ENCODE measurements around the gene ARGLU1. TPM values are rescaled to one million over a fixed set of nuclear protein-coding genes. Genes with fewer than 3 reads are reported as not detected.

Gene ARGLU1
- total RNA-seq, 1 experiment from 2014 or later: 115 TPM

- TF ChIP-seq MAX (CRISPR knock-in tag; IDR thresholded peaks at IDR 0.05) (0 out of 2 replicates have a peak, but pooled peaks have one; percentile 16), ZSCAN18 (CRISPR knock-in tag; IDR thresholded peaks at IDR 0.05) (no peak), E2F5 (CRISPR knock-in tag; IDR thresholded peaks at IDR 0.05) (0 out of 2 replicates have a peak, but pooled peaks have one; percentile 38), TEAD1 (CRISPR knock-in tag; IDR thresholded peaks at IDR 0.05) (no peak), TCF7 (CRISPR knock-in tag; IDR thresholded peaks at IDR 0.05; ENCODE audit: low read depth) (no peak), ATF6 (CRISPR knock-in tag; IDR thresholded peaks at IDR 0.05) (no peak), JUN (CRISPR knock-in tag; IDR thresholded peaks at IDR 0.05) (no peak), ZNF416 (CRISPR knock-in tag; IDR thresholded peaks at IDR 0.05) (no peak), USF2 (CRISPR knock-in tag; IDR thresholded peaks at IDR 0.05) (no peak), CREB1 (CRISPR knock-in tag; IDR thresholded peaks at IDR 0.05) (no peak), AR (CRISPR knock-in tag; IDR thresholded peaks at IDR 0.05) (no peak)
Measured at GRCh38 chr13:106533943-106534638, 33.8 kb downstream of the ARGLU1 start (continued).

DNA sequence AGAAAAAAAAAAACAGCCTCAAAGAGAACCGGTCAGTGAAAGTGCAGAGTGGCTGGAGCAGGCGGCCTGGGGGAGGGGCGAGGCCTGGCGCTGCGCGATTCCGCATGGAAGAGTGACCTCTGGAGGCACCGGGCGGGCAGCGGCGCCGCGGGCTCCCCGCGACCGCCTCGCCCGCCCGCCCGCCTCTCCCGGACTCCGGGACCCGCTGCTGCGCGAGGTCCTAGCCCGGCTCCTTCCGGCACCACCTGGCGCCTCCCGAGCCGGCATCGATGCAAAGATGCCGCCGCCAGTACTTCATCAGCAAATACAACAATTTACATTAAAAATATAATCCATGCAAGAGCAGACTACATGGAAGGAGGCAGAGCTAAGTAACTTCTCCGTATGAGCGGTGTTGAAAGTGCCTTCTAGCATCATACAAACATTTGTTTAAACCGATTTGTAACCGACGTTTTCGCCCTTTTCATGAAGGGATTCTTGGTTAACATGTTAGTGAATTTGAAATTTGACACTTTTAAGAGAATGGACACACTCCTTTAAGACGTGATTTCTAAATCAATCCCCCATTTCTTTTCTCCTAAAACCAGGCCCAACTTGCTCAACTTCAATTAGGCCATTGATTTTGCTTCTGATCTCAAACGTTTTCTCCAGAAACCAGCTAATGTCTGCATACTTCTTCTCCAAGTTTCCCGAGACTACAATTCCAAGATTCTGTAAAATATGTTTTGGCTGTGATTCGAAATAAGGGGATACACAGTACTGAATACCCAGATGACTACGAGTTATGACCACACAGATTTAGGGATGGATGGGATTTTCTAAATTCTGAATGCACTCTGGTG lies 34.6 kb downstream of the ARGLU1 start:
- ATAC-seq (peak; percentile 12), DNase-seq (ENCODE audit: low spot score) (peak; percentile 83)
- Mint-ChIP-seq H3K27ac (peak overlapping the region; percentile 57; the same call in 1 of the 2 replicates), H3K4me1 (peaks cover 62% of the 10 kb centered on the region), H3K27me3 (ENCODE audit: low read depth) (peaks cover 10% of the 10 kb centered on the region), H3K4me3 (peak overlapping the region; percentile 89), H3K36me3 (no peaks in the 10 kb centered on the region), H3K9me3 (no peaks in the 10 kb centered on the region)
- TF ChIP-seq, protein P1, sequence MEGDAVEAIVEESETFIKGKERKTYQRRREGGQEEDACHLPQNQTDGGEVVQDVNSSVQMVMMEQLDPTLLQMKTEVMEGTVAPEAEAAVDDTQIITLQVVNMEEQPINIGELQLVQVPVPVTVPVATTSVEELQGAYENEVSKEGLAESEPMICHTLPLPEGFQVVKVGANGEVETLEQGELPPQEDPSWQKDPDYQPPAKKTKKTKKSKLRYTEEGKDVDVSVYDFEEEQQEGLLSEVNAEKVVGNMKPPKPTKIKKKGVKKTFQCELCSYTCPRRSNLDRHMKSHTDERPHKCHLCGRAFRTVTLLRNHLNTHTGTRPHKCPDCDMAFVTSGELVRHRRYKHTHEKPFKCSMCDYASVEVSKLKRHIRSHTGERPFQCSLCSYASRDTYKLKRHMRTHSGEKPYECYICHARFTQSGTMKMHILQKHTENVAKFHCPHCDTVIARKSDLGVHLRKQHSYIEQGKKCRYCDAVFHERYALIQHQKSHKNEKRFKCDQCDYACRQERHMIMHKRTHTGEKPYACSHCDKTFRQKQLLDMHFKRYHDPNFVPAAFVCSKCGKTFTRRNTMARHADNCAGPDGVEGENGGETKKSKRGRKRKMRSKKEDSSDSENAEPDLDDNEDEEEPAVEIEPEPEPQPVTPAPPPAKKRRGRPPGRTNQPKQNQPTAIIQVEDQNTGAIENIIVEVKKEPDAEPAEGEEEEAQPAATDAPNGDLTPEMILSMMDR (IDR thresholded peaks at IDR 0.05): peak; percentile 21; the same call in 1 of the 2 replicates
- TF ChIP-seq SMAD4 (CRISPR knock-in tag; IDR thresholded peaks at IDR 0.05) (no peak), ZNF423 (CRISPR knock-in tag; IDR thresholded peaks at IDR 0.05) (0 out of 2 replicates have a peak, but pooled peaks have one; percentile 11)
- CTCF ChIA-PET: interaction anchor here (0.8 to 1.4 kb wide), 4 partner anchors 61 to 1123 kb away, joined by 3 to 4 read pairs (median 4); no protein-coding TSS in a partner anchor
- POLR2A ChIA-PET: interaction anchor here (0.8 to 1.9 kb wide), 2 partner anchors 33 to 481 kb away, joined by 3 to 9 read pairs; no protein-coding TSS in a partner anchor

Data from WTC11 (cell line).